ENCODE measurements around the gene LCN15. TPM values are rescaled to one million over a fixed set of nuclear protein-coding genes. Genes with fewer than 3 reads are reported as not detected.

LCN15 gene
- total RNA-seq, 1 experiment from 2014 or later: not detected

DNA sequence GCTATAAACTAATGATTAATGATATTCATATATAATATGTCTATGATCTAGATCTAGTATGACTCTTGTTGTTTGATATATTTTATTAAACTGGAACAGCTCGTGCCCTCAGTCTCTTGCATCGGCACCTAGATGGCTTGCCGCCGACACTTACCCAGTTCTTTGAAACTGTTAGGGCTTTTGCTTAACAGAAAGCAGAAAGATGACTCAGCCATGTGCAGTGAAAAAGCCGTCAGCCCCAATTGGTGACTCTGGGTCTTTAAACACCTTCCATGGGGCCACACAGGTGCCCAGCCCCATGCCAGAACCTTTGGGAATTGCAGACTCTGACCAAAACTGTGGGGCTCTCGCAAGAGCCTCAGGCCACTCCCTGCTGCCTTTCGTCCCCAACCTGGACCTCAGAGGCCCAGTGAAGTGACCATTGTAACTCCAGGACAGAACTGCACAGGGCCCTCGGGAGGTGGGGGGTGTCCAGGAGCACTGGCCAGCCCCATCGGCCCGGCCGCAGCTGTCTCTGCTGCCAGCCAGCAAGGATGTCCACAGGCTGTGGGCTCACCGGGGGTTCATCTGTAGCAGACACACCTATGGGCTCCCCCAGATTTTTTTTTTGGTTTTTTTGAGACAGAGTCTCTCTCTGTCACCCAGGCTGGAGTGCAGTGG is 29.4 kb downstream of the LCN15 start:
- ChIA-PET CTCF (no interaction called here), POLR2A (no interaction called here)
- intact Hi-C loops (cut with micrococcal nuclease; ENCODE audit: unreplicated experiment): no loop called here

DNA sequence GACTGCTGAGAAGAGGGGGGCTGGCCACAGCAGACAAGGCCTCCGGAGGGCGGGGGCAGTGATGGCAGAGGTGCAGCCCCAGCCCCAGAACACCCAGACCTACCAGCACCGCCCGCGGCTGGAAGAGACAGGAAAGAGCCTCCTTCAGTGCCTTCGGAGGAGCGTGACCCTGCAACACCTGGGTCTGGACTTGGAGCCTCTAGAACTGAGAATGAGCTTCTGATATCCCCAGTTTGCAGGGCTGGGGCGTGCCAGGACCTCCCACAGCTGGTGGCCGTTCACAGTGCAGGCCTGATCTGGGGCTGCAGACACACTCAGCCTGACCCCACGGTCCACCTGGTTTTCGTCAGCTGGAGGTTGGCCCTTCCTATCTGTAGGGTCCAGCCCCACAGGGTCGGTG is 30.7 kb downstream of the LCN15 start:
- Mint-ChIP-seq H3K36me3 (ENCODE audit: insufficient read depth, unreplicated experiment) (peaks cover 11% of the 10 kb centered on the region), H3K27ac (ENCODE audit: unreplicated experiment) (no peak overlapping the region), H3K27me3 (ENCODE audit: insufficient read depth, unreplicated experiment) (no peaks in the 10 kb centered on the region), H3K4me1 (ENCODE audit: low read depth, unreplicated experiment) (no peaks in the 10 kb centered on the region), H3K4me3 (ENCODE audit: unreplicated experiment) (no peak overlapping the region), H3K9me3 (ENCODE audit: unreplicated experiment) (no peaks in the 10 kb centered on the region)
- ChIA-PET POLR2A (no interaction called here), CTCF (no interaction called here)
- Histone ChIP-seq H3K27me3 (replicated peaks; ENCODE audit: control insufficient read depth, insufficient read depth, low read length) (no peaks in the 10 kb centered on the region), H3K4me1 (no peaks in the 10 kb centered on the region), H3K36me3 (ENCODE audit: control insufficient read depth, insufficient read depth, low read length) (no peaks in the 10 kb centered on the region), H3K9me3 (no peaks in the 10 kb centered on the region), H3K4me3 (ENCODE audit: low read depth, low read length) (no peak overlapping the region)
- TF ChIP-seq CTCF (IDR thresholded peaks at IDR 0.05; ENCODE audit: insufficient read depth in 1 of 2, low read depth in 1 of 2, low read length in 1 of 2, severe bottlenecking in 1 of 2, unreplicated experiment in 1 of 2): no peak
- no peak for DNase-seq
- no TSS peak for BruUV-seq (replicated peaks)
- intact Hi-C loops (cut with micrococcal nuclease; ENCODE audit: unreplicated experiment): no loop called here

More for the DNA sequence above, 29.4 kb downstream of the LCN15 start:
- no TSS peak for BruUV-seq (replicated peaks)
- Mint-ChIP-seq H3K27me3 (ENCODE audit: insufficient read depth, unreplicated experiment) (no peaks in the 10 kb centered on the region), H3K4me1 (ENCODE audit: low read depth, unreplicated experiment) (no peaks in the 10 kb centered on the region), H3K4me3 (ENCODE audit: unreplicated experiment) (no peak overlapping the region), H3K27ac (ENCODE audit: unreplicated experiment) (no peak overlapping the region), H3K9me3 (ENCODE audit: unreplicated experiment) (no peaks in the 10 kb centered on the region), H3K36me3 (ENCODE audit: insufficient read depth, unreplicated experiment) (peaks cover 6% of the 10 kb centered on the region)
- DNase-seq: no peak
- Histone ChIP-seq H3K27me3 (replicated peaks; ENCODE audit: control insufficient read depth, insufficient read depth, low read length) (no peaks in the 10 kb centered on the region), H3K4me3 (ENCODE audit: low read depth, low read length) (no peak overlapping the region), H3K9me3 (no peaks in the 10 kb centered on the region), H3K4me1 (no peaks in the 10 kb centered on the region), H3K36me3 (ENCODE audit: control insufficient read depth, insufficient read depth, low read length) (no peaks in the 10 kb centered on the region)
- TF ChIP-seq CTCF (IDR thresholded peaks at IDR 0.05; ENCODE audit: insufficient read depth in 1 of 2, low read depth in 1 of 2, low read length in 1 of 2, severe bottlenecking in 1 of 2, unreplicated experiment in 1 of 2): no peak

DNA sequence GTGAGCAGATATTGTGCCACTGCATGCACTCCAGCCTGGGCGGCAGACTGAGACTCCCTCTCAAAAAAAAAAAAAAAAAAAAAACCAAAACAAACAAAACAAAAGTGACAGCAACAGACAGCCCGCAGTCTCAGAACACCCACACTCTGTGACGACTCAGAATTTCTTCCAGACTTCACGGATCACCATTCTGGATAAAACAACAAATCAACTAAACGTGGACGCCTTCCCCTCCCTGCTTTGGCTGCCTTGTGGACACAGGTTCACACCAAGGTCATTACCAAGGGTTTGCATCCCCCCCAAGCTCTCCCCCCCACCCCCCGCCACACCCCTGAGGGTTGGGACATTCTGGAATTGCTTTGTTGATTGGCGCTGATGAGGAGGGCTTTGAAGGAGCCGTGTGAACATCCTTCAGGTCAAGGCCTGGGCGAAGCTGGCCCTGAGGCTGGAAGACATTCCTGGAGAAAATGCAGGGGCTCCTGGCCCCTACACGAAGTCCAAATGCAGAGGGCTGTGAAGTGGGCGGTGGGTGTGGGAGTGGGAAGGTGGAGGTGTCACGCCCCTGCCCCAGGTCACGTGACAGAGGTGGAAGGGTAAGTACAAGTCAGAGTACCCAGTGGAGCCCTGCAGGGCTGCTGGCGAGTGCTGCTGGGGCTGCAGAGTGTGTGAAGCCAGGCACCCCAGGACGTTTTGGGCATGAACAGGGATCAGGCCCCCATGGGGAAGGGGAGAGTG is 31.7 kb downstream of the LCN15 start:
- no peaks in the 10 kb centered on the region for H3K4me1 ChIP-seq
- intact Hi-C loops (cut with micrococcal nuclease; ENCODE audit: unreplicated experiment): no loop called here
- POLR2A ChIA-PET: interaction anchor here (0.6 kb wide), 1 partner anchor 444 kb away, joined by 3 read pairs; no protein-coding TSS in a partner anchor
- no peaks in the 10 kb centered on the region for H3K36me3 ChIP-seq (ENCODE audit: control insufficient read depth, insufficient read depth, low read length)
- CTCF ChIA-PET: no interaction called here
- no peak for TF ChIP-seq CTCF (IDR thresholded peaks at IDR 0.05; ENCODE audit: insufficient read depth in 1 of 2, low read depth in 1 of 2, low read length in 1 of 2, severe bottlenecking in 1 of 2, unreplicated experiment in 1 of 2)
- H3K27me3 ChIP-seq (replicated peaks; ENCODE audit: control insufficient read depth, insufficient read depth, low read length): no peaks in the 10 kb centered on the region
- no peaks in the 10 kb centered on the region for H3K9me3 ChIP-seq
- no TSS peak for BruUV-seq (replicated peaks)
- no peak overlapping the region for H3K4me3 ChIP-seq (ENCODE audit: low read depth, low read length)
- Mint-ChIP-seq H3K4me3 (ENCODE audit: unreplicated experiment) (no peak overlapping the region), H3K9me3 (ENCODE audit: unreplicated experiment) (no peaks in the 10 kb centered on the region), H3K36me3 (ENCODE audit: insufficient read depth, unreplicated experiment) (peaks cover 21% of the 10 kb centered on the region), H3K27me3 (ENCODE audit: insufficient read depth, unreplicated experiment) (no peaks in the 10 kb centered on the region), H3K4me1 (ENCODE audit: low read depth, unreplicated experiment) (no peaks in the 10 kb centered on the region), H3K27ac (ENCODE audit: unreplicated experiment) (no peak overlapping the region)
- DNase-seq: no peak

Measured in Caco-2 (cell line).